Tibial nerve (tissue), 4 donors: ENCODE measurements around the gene STARD3.

Experiments used
- CTCF ChIP-seq, 5 experiments: fragments of 200-600 bp in 3 of 5; fragments of 450-650 bp in 2 of 5; sonication (generic) in 3 of 5; IDR thresholded peaks; one replicate each; pipeline ENCODE4 v1.5.1; 2016 to 2019; ENCODE audit warnings: antibody characterized with exemption in 5 of 5, mild to moderate bottlenecking in 3 of 5, moderate library complexity in 2 of 5
- EP300 ChIP-seq, 2 donors: sonication (generic); formaldehyde crosslinking; IDR thresholded peaks; one replicate each; pipeline ENCODE4 v1.6.1; 2017; ENCODE audit warnings: antibody characterized with exemption in 2 of 2, mild to moderate bottlenecking in 1 of 2
- POLR2A ChIP-seq, 2 donors: fragments of 450-650 bp; IDR thresholded peaks; one replicate each; pipeline ENCODE4 v1.6.1; 2017; ENCODE audit warnings: antibody characterized with exemption in 2 of 2, mild to moderate bottlenecking in 2 of 2, moderate library complexity in 2 of 2

GRCh38 chr17:39636587-39636926 lies 387 bp upstream of the STARD3 start:
- TF ChIP-seq CTCF (IDR thresholded peaks at IDR 0.05) (no peak), POLR2A (IDR thresholded peaks at IDR 0.05) (no peak), EP300 (IDR thresholded peaks at IDR 0.05) (no peak)
